D341Med (cell line): Measurements from ENCODE around the gene POLR2J3.
"Not testable (repeated sequence)": the region's sequence is repeated elsewhere in the genome, so short reads cannot be mapped to it uniquely, and the experiment has no call there.

ENCODE experiments used
- DNase-seq: peaks from one replicate; pipeline ENCODE4 v3.0.0; 2012; ENCODE audit warnings: low spot score

Gene POLR2J3

GRCh38 chr7:102520797-102521196 is 51.6 kb downstream of the POLR2J3 start:
- DNase-seq = not testable (repeated sequence)

- not testable (repeated sequence) for DNase-seq
Observed at GRCh38 chr7:102517550-102518147, 54.7 kb downstream of the POLR2J3 start, which contains the start of gene RASA4B. TSS of gene RASA4B (minus strand) at chr7:102517777. CDS start at chr7:102517710, 67 bp downstream.
